Calu3 (cell line): Measurements from ENCODE around the gene STIL. TPM values are rescaled to one million over a fixed set of nuclear protein-coding genes. Genes with fewer than 3 reads are reported as not detected.
"Not testable (repeated sequence)": the region's sequence is repeated elsewhere in the genome, so short reads cannot be mapped to it uniquely, and the experiment has no call there.

Experiments used
- BruUV-seq: library from RNA; stranded (reverse); fragments of 400-500 nt; replicated peaks from 2 replicates; lab custom pipeline; 2021; lab: Mats Ljungman, UMichigan
- CTCF ChIA-PET: fragments of 300-600 bp; sonication (Branson Sonifier 250); formaldehyde crosslinking; loops from one replicate; lab custom pipeline; 2022; ENCODE audit warnings: antibody characterized with exemption; lab: Charles Lee
- DNase-seq: peaks from one replicate; pipeline ENCODE4 v3.0.0; 2022
- H3K27ac Mint-ChIP-seq: one replicate; pipeline ENCODE4 v1.8.0; 2022; ENCODE audit warnings: mixed read lengths; ENCODE audit not compliant: unreplicated experiment
- H3K27me3 Mint-ChIP-seq: one replicate; pipeline ENCODE4 v1.8.0; 2022; ENCODE audit warnings: mixed read lengths; ENCODE audit not compliant: unreplicated experiment
- H3K36me3 Mint-ChIP-seq: one replicate; pipeline ENCODE4 v1.8.0; 2022; ENCODE audit warnings: mild to moderate bottlenecking, moderate library complexity, mixed read lengths; ENCODE audit not compliant: insufficient read depth, unreplicated experiment
- H3K4me1 Mint-ChIP-seq: one replicate; pipeline ENCODE4 v1.8.0; 2022; ENCODE audit warnings: mild to moderate bottlenecking, low read depth, mixed read lengths; ENCODE audit not compliant: unreplicated experiment
- H3K4me3 Mint-ChIP-seq: one replicate; pipeline ENCODE4 v1.8.0; 2022; ENCODE audit warnings: mild to moderate bottlenecking, low read depth, moderate library complexity, mixed read lengths; ENCODE audit not compliant: unreplicated experiment
- H3K9me3 Mint-ChIP-seq: one replicate; pipeline ENCODE4 v1.8.0; 2022; ENCODE audit warnings: low read depth, mixed read lengths; ENCODE audit not compliant: unreplicated experiment
- CTCF ChIP-seq: fragments of 200-600 bp; IDR thresholded peaks from one replicate; pipeline ENCODE4 v1.8.0; 2022; ENCODE audit warnings: antibody characterized with exemption; ENCODE audit not compliant: unreplicated experiment
- intact Hi-C: fragments of 100-400 bp; cut with micrococcal nuclease; formaldehyde crosslinking; loops from one replicate; pipeline ENCODE4 v1.10.0; 2022; ENCODE audit not compliant: unreplicated experiment
- total RNA-seq: library from RNA; stranded (reverse); gene quantifications from 2 replicates; pipeline ENCODE4 v1.2.3, GENCODE V29; 2022

The STIL gene
- total RNA-seq, 1 experiment from 2014 or later: 62.4 TPM

- no peak for DNase-seq
- no peaks in the 10 kb centered on the region for H3K9me3 Mint-ChIP-seq
- no TSS peak for BruUV-seq
- intact Hi-C loops: no loop called here
- no peak overlapping the region for H3K27ac Mint-ChIP-seq
- peaks cover 38% of the 10 kb centered on the region for H3K36me3 Mint-ChIP-seq
- CTCF ChIA-PET: interaction anchor here (0.7 kb wide), 2 partner anchors 9 to 107 kb away, joined by 3 read pairs; no protein-coding TSS in a partner anchor
- no peak overlapping the region for H3K4me3 Mint-ChIP-seq
- H3K27me3 Mint-ChIP-seq: no peaks in the 10 kb centered on the region
- no peaks in the 10 kb centered on the region for H3K4me1 Mint-ChIP-seq
- TF ChIP-seq CTCF: no peak
Observed at GRCh38 chr1:47298025-47298699, 15.8 kb downstream of the STIL start.

- H3K36me3 Mint-ChIP-seq: peaks cover 29% of the 10 kb centered on the region
- H3K4me1 Mint-ChIP-seq: peaks cover 6% of the 10 kb centered on the region
- no peak for TF ChIP-seq CTCF
- H3K27me3 Mint-ChIP-seq: no peaks in the 10 kb centered on the region
- CTCF ChIA-PET: interaction anchor here (0.6 kb wide), 1 partner anchor 15 kb away, joined by 3 read pairs; no protein-coding TSS in a partner anchor
- no peaks in the 10 kb centered on the region for H3K9me3 Mint-ChIP-seq
- no peak for DNase-seq
- BruUV-seq: no TSS peak
- H3K4me3 Mint-ChIP-seq: no peak overlapping the region
- intact Hi-C loops: no loop called here
- H3K27ac Mint-ChIP-seq: no peak overlapping the region
Observed at GRCh38 chr1:47295579-47295978, 18.4 kb downstream of the STIL start.

- H3K4me1 Mint-ChIP-seq, H3K27ac Mint-ChIP-seq, BruUV-seq, intact Hi-C loops, DNase-seq, H3K4me3 Mint-ChIP-seq, H3K27me3 Mint-ChIP-seq, H3K9me3 Mint-ChIP-seq: not testable (repeated sequence)
- peaks cover 31% of the 10 kb centered on the region for H3K36me3 Mint-ChIP-seq
- CTCF ChIA-PET: interaction anchor here (0.6 kb wide), 1 partner anchor 16 kb away, joined by 3 read pairs; no protein-coding TSS in a partner anchor
Observed at GRCh38 chr1:47294863-47295262, 19.1 kb downstream of the STIL start.

GRCh38 chr1:47288116-47288515 lies 25.8 kb downstream of the STIL start:
- BruUV-seq, H3K4me3 Mint-ChIP-seq, H3K27me3 Mint-ChIP-seq, H3K9me3 Mint-ChIP-seq, DNase-seq, H3K27ac Mint-ChIP-seq, intact Hi-C loops, CTCF ChIA-PET: not testable (repeated sequence)
- peaks cover 15% of the 10 kb centered on the region for H3K4me1 Mint-ChIP-seq
- peaks cover 16% of the 10 kb centered on the region for H3K36me3 Mint-ChIP-seq

GRCh38 chr1:47280142-47280541 lies 33.8 kb downstream of the STIL start:
- Mint-ChIP-seq H3K9me3 (no peaks in the 10 kb centered on the region), H3K27ac (no peak overlapping the region), H3K27me3 (no peaks in the 10 kb centered on the region), H3K36me3 (peaks cover 30% of the 10 kb centered on the region), H3K4me3 (no peak overlapping the region), H3K4me1 (peaks cover 17% of the 10 kb centered on the region)
- CTCF ChIA-PET: interaction anchor here (1.1 kb wide), 1 partner anchor 17 kb away, joined by 3 read pairs; no protein-coding TSS in a partner anchor
- TF ChIP-seq CTCF: no peak
- no TSS peak for BruUV-seq
- DNase-seq: no peak
- intact Hi-C loops: no loop called here
